Measurements from ENCODE around the gene RASA4. TPM values are rescaled to one million over a fixed set of nuclear protein-coding genes. Genes with fewer than 3 reads are reported as not detected.
"Not testable (repeated sequence)": the region's sequence is repeated elsewhere in the genome, so short reads cannot be mapped to it uniquely, and the experiment has no call there.

Gene RASA4
- total and polyA plus RNA-seq, 2 of the 4 experiments (the other 2 are of a cell fraction), result 3.8 to 18.6 TPM

DNA sequence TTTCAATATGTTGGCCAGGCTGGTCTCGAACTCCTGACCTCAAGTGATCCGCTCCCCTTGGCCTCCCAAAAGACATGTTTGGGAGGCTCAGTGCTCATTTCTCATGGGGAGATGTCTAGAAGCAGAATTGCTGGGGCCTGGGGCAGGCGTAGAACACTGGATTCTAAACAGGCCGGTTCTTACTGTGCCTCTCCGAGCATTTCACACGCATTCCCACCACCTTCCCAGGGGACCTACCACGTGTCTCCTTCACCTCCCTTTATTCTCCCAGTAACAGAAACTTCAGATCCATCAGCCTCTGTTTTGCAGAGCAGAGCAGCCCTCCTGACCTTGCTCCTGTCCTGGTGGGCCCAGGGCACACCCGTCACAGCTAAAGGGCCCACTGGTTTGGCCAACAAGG lies 89.4 kb downstream of the RASA4 start:
- DNase-seq; CTCF ChIA-PET; H3K9me3 ChIP-seq (ENCODE audit: control insufficient read depth, insufficient read depth, low read length); H3K23ac ChIP-seq (ENCODE audit: low read depth, low read length); H4K5ac ChIP-seq (ENCODE audit: low read depth, low read length); H4K8ac ChIP-seq (ENCODE audit: low read depth in 2 of 2, low read length in 2 of 2); H3K4me1 ChIP-seq (ENCODE audit: control insufficient read depth, insufficient read depth, low read length); H2BK120ac ChIP-seq (ENCODE audit: low read depth, low read length); H2AK9ac ChIP-seq (replicated peaks; ENCODE audit: low read depth, low read length, poor library complexity); H2AFZ ChIP-seq (replicated peaks; ENCODE audit: low read length, poor library complexity); H2AK5ac ChIP-seq (ENCODE audit: low read depth, low read length); H3K27ac ChIP-seq (ENCODE audit: insufficient read depth, low read length); H2BK5ac ChIP-seq (ENCODE audit: low read depth, low read length, poor library complexity, severe bottlenecking); H3K56ac ChIP-seq (ENCODE audit: extremely low read depth, insufficient read depth, low read length); H3K9ac ChIP-seq (ENCODE audit: low read depth, low read length); dilution Hi-C loops (cut with HindIII; ENCODE audit: low sequenced_read_pairs, unreplicated experiment); H4K20me1 ChIP-seq (ENCODE audit: insufficient read depth, low read length); H4K91ac ChIP-seq (ENCODE audit: insufficient read depth, low read depth, low read length); in situ Hi-C loops (cut with MboI; ENCODE audit: low sequenced_read_pairs); H2BK15ac ChIP-seq (ENCODE audit: low read depth, low read length); H3K14ac ChIP-seq (replicated peaks; ENCODE audit: low read depth, low read length); H3K4me2 ChIP-seq (ENCODE audit: low read depth, low read length); H3K4me3 ChIP-seq (ENCODE audit: insufficient read depth, low read depth, low read length); BruUV-seq (replicated peaks); intact Hi-C loops (cut with micrococcal nuclease); H2BK20ac ChIP-seq (ENCODE audit: low read depth, low read length); H3K36me3 ChIP-seq (ENCODE audit: control insufficient read depth, insufficient read depth, low read length); H3K18ac ChIP-seq (ENCODE audit: low read depth, low read length); H3K9me1 ChIP-seq (ENCODE audit: insufficient read depth, low read length); H3K27me3 ChIP-seq (ENCODE audit: control insufficient read depth, insufficient read depth, low read length); POLR2A ChIA-PET (ENCODE audit: unreplicated experiment); H3K79me1 ChIP-seq (ENCODE audit: low read depth in 1 of 2, low read length in 2 of 2); H3K4ac ChIP-seq (ENCODE audit: low read depth, low read length): not testable (repeated sequence)
- no CpG with 5 or more reads among the region's 8 CpGs for WGBS, 2 experiments (ENCODE audit: extremely low coverage in 2 of 2, insufficient read length in 1 of 2)
- peak; percentile 4; the same call in 1 of the 2 replicates for ATAC-seq (ENCODE audit: low read depth)

DNA sequence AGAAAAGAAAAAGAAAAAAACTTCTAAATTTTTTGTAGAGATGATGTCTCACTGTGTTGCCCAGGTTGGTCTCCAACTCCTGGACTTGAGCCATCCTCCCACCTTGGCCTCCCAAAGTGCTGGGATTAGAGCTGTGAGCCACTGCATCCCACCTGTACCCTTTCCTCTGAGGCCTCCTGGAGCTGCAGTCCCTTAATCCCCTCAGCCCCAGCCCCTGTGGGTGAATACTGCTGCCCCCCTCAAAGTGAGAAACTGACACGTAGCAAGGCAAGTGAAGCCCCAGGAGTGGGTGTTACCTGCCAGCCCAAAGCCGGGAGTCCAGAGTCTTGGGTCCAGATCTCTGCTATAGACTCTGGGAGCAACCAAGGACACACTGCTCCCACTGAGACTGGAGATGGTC lies 91.8 kb downstream of the RASA4 start:
- BruUV-seq (replicated peaks); H3K23ac ChIP-seq (ENCODE audit: low read depth, low read length); H4K5ac ChIP-seq (ENCODE audit: low read depth, low read length); H3K36me3 ChIP-seq (ENCODE audit: control insufficient read depth, insufficient read depth, low read length); H3K9ac ChIP-seq (ENCODE audit: low read depth, low read length); H3K4me3 ChIP-seq (ENCODE audit: insufficient read depth, low read depth, low read length); in situ Hi-C loops (cut with MboI; ENCODE audit: low sequenced_read_pairs); H2BK120ac ChIP-seq (ENCODE audit: low read depth, low read length); POLR2A ChIA-PET (ENCODE audit: unreplicated experiment); H2AFZ ChIP-seq (replicated peaks; ENCODE audit: low read length, poor library complexity); H2BK20ac ChIP-seq (ENCODE audit: low read depth, low read length); dilution Hi-C loops (cut with HindIII; ENCODE audit: low sequenced_read_pairs, unreplicated experiment); H3K4me2 ChIP-seq (ENCODE audit: low read depth, low read length); H2BK5ac ChIP-seq (ENCODE audit: low read depth, low read length, poor library complexity, severe bottlenecking); H3K4me1 ChIP-seq (ENCODE audit: control insufficient read depth, insufficient read depth, low read length); ATAC-seq (ENCODE audit: low read depth); H3K9me3 ChIP-seq (ENCODE audit: control insufficient read depth, insufficient read depth, low read length); H3K27me3 ChIP-seq (ENCODE audit: control insufficient read depth, insufficient read depth, low read length); H2AK9ac ChIP-seq (replicated peaks; ENCODE audit: low read depth, low read length, poor library complexity); H3K14ac ChIP-seq (replicated peaks; ENCODE audit: low read depth, low read length); intact Hi-C loops (cut with micrococcal nuclease); H3K18ac ChIP-seq (ENCODE audit: low read depth, low read length); H2AK5ac ChIP-seq (ENCODE audit: low read depth, low read length); H4K91ac ChIP-seq (ENCODE audit: insufficient read depth, low read depth, low read length); H3K27ac ChIP-seq (ENCODE audit: insufficient read depth, low read length); H3K79me1 ChIP-seq (ENCODE audit: low read depth in 1 of 2, low read length in 2 of 2); H2BK15ac ChIP-seq (ENCODE audit: low read depth, low read length); H3K4ac ChIP-seq (ENCODE audit: low read depth, low read length); H4K8ac ChIP-seq (ENCODE audit: low read depth in 2 of 2, low read length in 2 of 2); DNase-seq; CTCF ChIA-PET; H3K9me1 ChIP-seq (ENCODE audit: insufficient read depth, low read length); H3K56ac ChIP-seq (ENCODE audit: extremely low read depth, insufficient read depth, low read length); H4K20me1 ChIP-seq (ENCODE audit: insufficient read depth, low read length): not testable (repeated sequence)
- WGBS, 2 experiments (ENCODE audit: extremely low coverage in 2 of 2, insufficient read length in 1 of 2), result no CpG with 5 or more reads among the region's 2 CpGs
